Measurements from ENCODE around the gene B3GALT6.

The B3GALT6 gene

GRCh38 chr1:1233567-1233892 lies 1.5 kb downstream of the B3GALT6 start:
- no peak overlapping the region for H3K4me3 ChIP-seq (ENCODE audit: low read depth, low read length)
- DNase-seq (ENCODE audit: low read depth): no peak
- TF ChIP-seq MYC (IDR thresholded peaks at IDR 0.05; ENCODE audit: low read depth, low read length): no peak
- no peak for TF ChIP-seq POLR2A (IDR thresholded peaks at IDR 0.05; ENCODE audit: extremely low read depth, insufficient read length)
- TF ChIP-seq MAX (IDR thresholded peaks at IDR 0.05; ENCODE audit: low read depth, low read length): no peak
- TF ChIP-seq CTCF (IDR thresholded peaks at IDR 0.05; ENCODE audit: low read depth, low read length): no peak

- TF ChIP-seq MYC (IDR thresholded peaks at IDR 0.05; ENCODE audit: low read depth, low read length): no peak
- TF ChIP-seq CTCF (IDR thresholded peaks at IDR 0.05; ENCODE audit: low read depth, low read length): no peak
- no peak for TF ChIP-seq MAX (IDR thresholded peaks at IDR 0.05; ENCODE audit: low read depth, low read length)
- no peak for TF ChIP-seq POLR2A (IDR thresholded peaks at IDR 0.05; ENCODE audit: extremely low read depth, insufficient read length)
- H3K4me3 ChIP-seq (ENCODE audit: low read depth, low read length): no peak overlapping the region
- no peak for DNase-seq (ENCODE audit: low read depth)
Observed at GRCh38 chr1:1234180-1234808, 2.3 kb downstream of the B3GALT6 start.

DNA sequence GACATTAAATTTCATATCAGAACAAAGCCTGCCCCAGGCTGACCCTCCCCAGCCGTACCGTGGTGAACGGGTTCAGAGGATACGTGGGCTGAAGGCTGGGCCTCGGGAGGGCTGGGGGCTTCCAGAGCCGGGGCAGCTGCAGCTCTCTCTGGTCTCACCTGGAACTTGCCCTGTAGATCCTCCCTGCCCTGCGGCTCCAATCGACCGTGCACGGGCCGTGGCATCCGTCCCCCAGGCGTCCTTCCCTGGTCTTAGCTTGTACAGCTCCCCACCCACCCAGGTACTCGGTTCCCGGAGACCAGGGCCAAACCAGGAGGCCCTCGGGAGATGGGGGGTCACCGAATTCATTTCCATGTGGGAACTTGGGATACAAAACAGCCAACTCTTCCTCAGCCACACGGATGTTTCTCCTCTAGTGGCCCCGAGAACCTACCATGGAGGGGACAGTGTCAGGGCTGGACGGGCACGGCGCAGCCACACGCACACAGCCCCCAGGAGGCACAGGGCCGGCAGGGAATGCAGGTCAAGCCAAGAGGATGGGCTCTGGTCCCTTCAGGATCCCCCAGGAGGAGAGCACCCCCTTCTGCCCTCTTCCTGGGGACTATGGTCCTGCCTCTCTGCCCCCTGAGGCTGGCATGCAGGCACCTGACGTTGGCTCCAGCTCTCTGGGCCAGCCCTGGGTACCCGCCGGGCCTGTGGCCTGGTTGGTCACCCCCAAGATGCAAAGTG lies 3.1 kb downstream of the B3GALT6 start:
- no peak for TF ChIP-seq POLR2A (IDR thresholded peaks at IDR 0.05; ENCODE audit: extremely low read depth, insufficient read length)
- no peak for TF ChIP-seq MYC (IDR thresholded peaks at IDR 0.05; ENCODE audit: low read depth, low read length)
- TF ChIP-seq CTCF (IDR thresholded peaks at IDR 0.05; ENCODE audit: low read depth, low read length): no peak
- DNase-seq (ENCODE audit: low read depth): no peak
- no peak overlapping the region for H3K4me3 ChIP-seq (ENCODE audit: low read depth, low read length)

DNA sequence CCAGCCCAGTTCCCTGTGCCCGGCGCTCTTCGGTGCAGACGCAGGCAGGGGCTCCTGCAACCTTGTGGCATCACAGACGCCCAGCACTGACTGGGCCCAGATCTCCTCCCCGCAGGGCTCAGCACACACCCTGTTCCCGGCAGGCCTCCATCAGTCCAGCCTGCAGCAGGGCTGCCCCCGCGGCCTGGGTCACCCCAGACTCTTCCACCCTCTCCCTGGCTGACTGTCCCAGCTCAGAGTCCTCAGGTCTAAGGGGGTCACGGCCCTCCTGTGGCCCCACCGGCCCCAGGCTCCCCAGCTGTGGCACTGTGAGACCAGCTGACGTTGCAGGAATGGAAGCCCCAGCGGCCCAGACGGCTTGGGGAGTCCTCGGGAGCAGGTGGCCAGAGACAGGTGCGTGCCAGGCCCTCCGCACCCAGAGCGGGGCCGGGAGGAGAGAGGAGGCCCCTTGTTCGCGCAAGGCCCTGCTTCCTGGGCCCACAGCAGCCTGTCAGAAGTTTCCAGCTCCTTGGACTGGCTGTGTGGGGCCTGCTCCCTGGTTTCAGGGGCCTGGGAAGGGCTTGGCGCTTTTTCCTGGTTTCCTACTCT lies 4.2 kb downstream of the B3GALT6 start:
- no peak overlapping the region for H3K4me3 ChIP-seq (ENCODE audit: low read depth, low read length)
- DNase-seq (ENCODE audit: low read depth): no peak
- TF ChIP-seq MAX (IDR thresholded peaks at IDR 0.05; ENCODE audit: low read depth, low read length) (no peak), MYC (IDR thresholded peaks at IDR 0.05; ENCODE audit: low read depth, low read length) (no peak), CTCF (IDR thresholded peaks at IDR 0.05; ENCODE audit: low read depth, low read length) (no peak), POLR2A (IDR thresholded peaks at IDR 0.05; ENCODE audit: extremely low read depth, insufficient read length) (no peak)

- TF ChIP-seq CTCF (IDR thresholded peaks at IDR 0.05; ENCODE audit: low read depth, low read length) (no peak), MAX (IDR thresholded peaks at IDR 0.05; ENCODE audit: low read depth, low read length) (no peak), POLR2A (IDR thresholded peaks at IDR 0.05; ENCODE audit: extremely low read depth, insufficient read length) (no peak), MYC (IDR thresholded peaks at IDR 0.05; ENCODE audit: low read depth, low read length) (no peak)
- DNase-seq (ENCODE audit: low read depth): no peak
- H3K4me3 ChIP-seq (ENCODE audit: low read depth, low read length): no peak overlapping the region
Observed at GRCh38 chr1:1236945-1237873, 5.2 kb downstream of the B3GALT6 start.
